ENCODE measurements around the gene EWSR1.

GRCh38 chr22:29254286-29254660 is 13.8 kb upstream of the EWSR1 start:
- no peak for TF ChIP-seq CTCF (IDR thresholded peaks at IDR 0.05)
- TF ChIP-seq EP300 (IDR thresholded peaks at IDR 0.05) = no peak
- TF ChIP-seq POLR2A (IDR thresholded peaks at IDR 0.05; ENCODE audit: low read depth) = no peak
- no peak for TF ChIP-seq POLR2AphosphoS5 (IDR thresholded peaks at IDR 0.05)
